TTC549 (cell line): ENCODE results near the gene TCEAL9.
"Not testable (repeated sequence)": the region's sequence is repeated elsewhere in the genome, so short reads cannot be mapped to it uniquely, and the experiment has no call there.

Experiments used
- FAIRE-seq: peaks from 2 replicates; lab custom pipeline; 2012; peaks lifted over from hg19 to GRCh38; lab: Jason Lieb, UNC

The TCEAL9 gene

GRCh38 chrX:103356130-103356798 is at the start of gene TCEAL9:
Gene TCEAL9 (plus strand): TSS chrX:103356506. CDS start chrX:103357685, 1,179 bp downstream.
- no peak for FAIRE-seq

- no peak for FAIRE-seq
Observed at GRCh38 chrX:103309860-103310554, 46.3 kb upstream of the TCEAL9 start.

- FAIRE-seq: no peak
Observed at GRCh38 chrX:103310555-103311398, 45.5 kb upstream of the TCEAL9 start, which contains the start of gene BEX2. Gene BEX2 (minus strand): TSS chrX:103310990. CDS start chrX:103309976, 1,014 bp downstream.

- no peak for FAIRE-seq
Observed at GRCh38 chrX:103311399-103311780, 44.9 kb upstream of the TCEAL9 start.

- no peak for FAIRE-seq
Observed at GRCh38 chrX:103329991-103330390, 26.3 kb upstream of the TCEAL9 start, which contains the start of gene TCEAL7. Gene TCEAL7 (plus strand): TSS chrX:103330239. CDS start chrX:103331404, 1,165 bp downstream.

- FAIRE-seq: no peak
Observed at GRCh38 chrX:103330681-103331288, 25.5 kb upstream of the TCEAL9 start.

GRCh38 chrX:103338663-103339062 is 17.6 kb upstream of the TCEAL9 start:
- FAIRE-seq: no peak

- FAIRE-seq: peak; percentile 57
Observed at GRCh38 chrX:103343105-103343504, 13.2 kb upstream of the TCEAL9 start.

GRCh38 chrX:103344606-103345005 is 11.7 kb upstream of the TCEAL9 start:
- FAIRE-seq: no peak

- no peak for FAIRE-seq
Observed at GRCh38 chrX:103347682-103348397, 8.5 kb upstream of the TCEAL9 start.

GRCh38 chrX:103356858-103357257 is 552 bp downstream of the TCEAL9 start:
- no peak for FAIRE-seq

GRCh38 chrX:103357871-103358270 is 1.6 kb downstream of the TCEAL9 start:
- no peak for FAIRE-seq

GRCh38 chrX:103359605-103360004 is 3.3 kb downstream of the TCEAL9 start:
- not testable (repeated sequence) for FAIRE-seq

- FAIRE-seq: no peak
Observed at GRCh38 chrX:103360092-103360491, 3.8 kb downstream of the TCEAL9 start.

GRCh38 chrX:103360916-103361315 is 4.6 kb downstream of the TCEAL9 start:
- FAIRE-seq: no peak

- FAIRE-seq: no peak
Observed at GRCh38 chrX:103361798-103362197, 5.5 kb downstream of the TCEAL9 start.

GRCh38 chrX:103362474-103362873 is 6.2 kb downstream of the TCEAL9 start:
- no peak for FAIRE-seq

GRCh38 chrX:103363046-103363445 is 6.7 kb downstream of the TCEAL9 start:
- no peak for FAIRE-seq

GRCh38 chrX:103367502-103367901 is 11.2 kb downstream of the TCEAL9 start:
- FAIRE-seq: no peak

- no peak for FAIRE-seq
Observed at GRCh38 chrX:103369479-103369878, 13.2 kb downstream of the TCEAL9 start.

- FAIRE-seq: no peak
Observed at GRCh38 chrX:103372886-103373285, 16.6 kb downstream of the TCEAL9 start.

GRCh38 chrX:103373581-103373980 is 17.3 kb downstream of the TCEAL9 start:
- no peak for FAIRE-seq
